ENCODE data around the gene CLCN6. TPM values are rescaled to one million over a fixed set of nuclear protein-coding genes. Genes with fewer than 3 reads are reported as not detected.
A peak's percentile ranks its signal among the peaks of the same experiment; 100 is the strongest.

The CLCN6 gene
- total and polyA plus RNA-seq, 2 experiments from 2014 or later: 22.5 to 31.8 TPM

- Histone ChIP-seq H3K27ac (no peak overlapping the region), H3K9me3 (ENCODE audit: low read depth) (no peaks in the 10 kb centered on the region), H3K27me3 (no peaks in the 10 kb centered on the region), H3K4me3 (no peak overlapping the region), H3K36me3 (peaks cover 37% of the 10 kb centered on the region), H3K4me1 (ENCODE audit: low read depth) (peaks cover 4% of the 10 kb centered on the region)
- DNase-seq (ENCODE audit: low read depth in 1 of 2, low spot score in 1 of 2): peak in 1 of 2 donors; percentile 91
- TF ChIP-seq CTCF (IDR thresholded peaks at IDR 0.05; ENCODE audit: low read depth, low read length): no peak
Measured at GRCh38 chr1:11842154-11843041, 36.4 kb downstream of the CLCN6 start.

- no peak for TF ChIP-seq CTCF (IDR thresholded peaks at IDR 0.05; ENCODE audit: low read depth, low read length)
- DNase-seq (ENCODE audit: low read depth in 1 of 2, low spot score in 1 of 2): peak; percentile 45 to 82
- Histone ChIP-seq H3K4me1 (ENCODE audit: low read depth) (peaks cover 14% of the 10 kb centered on the region), H3K9me3 (ENCODE audit: low read depth) (no peaks in the 10 kb centered on the region), H3K27me3 (no peaks in the 10 kb centered on the region), H3K4me3 (no peak overlapping the region), H3K36me3 (peaks cover 11% of the 10 kb centered on the region), H3K27ac (no peak overlapping the region)
Measured at GRCh38 chr1:11845641-11846335, 39.8 kb downstream of the CLCN6 start.

- Histone ChIP-seq H3K27me3 (no peaks in the 10 kb centered on the region), H3K9me3 (ENCODE audit: low read depth) (no peaks in the 10 kb centered on the region), H3K36me3 (peaks cover 4% of the 10 kb centered on the region), H3K4me3 (no peak within 1 kb of the TSS), H3K27ac (peak within 1 kb of the TSS; percentile 55), H3K4me1 (ENCODE audit: low read depth) (peaks cover 16% of the 10 kb centered on the region)
- TF ChIP-seq CTCF (IDR thresholded peaks at IDR 0.05; ENCODE audit: low read depth, low read length): no peak
- peak in 1 of 2 donors; percentile 79 for DNase-seq (ENCODE audit: low read depth in 1 of 2, low spot score in 1 of 2)
Measured at GRCh38 chr1:11847667-11848372, 41.8 kb downstream of the CLCN6 start, which contains the start of gene NPPA. TSS of gene NPPA (minus strand) at chr1:11847783. CDS start at chr1:11847684, 99 bp downstream.

GRCh38 chr1:11848373-11848700 lies 42.3 kb downstream of the CLCN6 start:
- Histone ChIP-seq H3K4me1 (ENCODE audit: low read depth) (peaks cover 17% of the 10 kb centered on the region), H3K9me3 (ENCODE audit: low read depth) (no peaks in the 10 kb centered on the region), H3K36me3 (peaks cover 4% of the 10 kb centered on the region), H3K27me3 (no peaks in the 10 kb centered on the region), H3K4me3 (no peak overlapping the region), H3K27ac (no peak overlapping the region)
- DNase-seq (ENCODE audit: low read depth in 1 of 2, low spot score in 1 of 2): no peak
- TF ChIP-seq CTCF (IDR thresholded peaks at IDR 0.05; ENCODE audit: low read depth, low read length): no peak

- Histone ChIP-seq H3K9me3 (ENCODE audit: low read depth) (no peaks in the 10 kb centered on the region), H3K27me3 (no peaks in the 10 kb centered on the region), H3K4me3 (no peak overlapping the region), H3K4me1 (ENCODE audit: low read depth) (peaks cover 17% of the 10 kb centered on the region), H3K27ac (no peak overlapping the region), H3K36me3 (no peaks in the 10 kb centered on the region)
- no peak for DNase-seq (ENCODE audit: low read depth in 1 of 2, low spot score in 1 of 2)
- no peak for TF ChIP-seq CTCF (IDR thresholded peaks at IDR 0.05; ENCODE audit: low read depth, low read length)
Measured at GRCh38 chr1:11850156-11850555, 44.2 kb downstream of the CLCN6 start.
